Liver (tissue), 9 donors: ENCODE results near the gene CSNK2A3. TPM values are rescaled to one million over a fixed set of nuclear protein-coding genes. Genes with fewer than 3 reads are reported as not detected.

Experiments used
- DNase-seq: peaks from one replicate; pipeline ENCODE4 v3.0.0-alpha.2; 2017; ENCODE audit warnings: low spot score
- H3K27ac ChIP-seq, 2 donors: one replicate each; pipeline ENCODE4 v1.7.0; 2013; ENCODE audit warnings: inconsistent platforms in 2 of 2, low read length in 2 of 2, control low read depth in 1 of 2, low read depth in 1 of 2, mild to moderate bottlenecking in 1 of 2
- H3K27me3 ChIP-seq, 4 donors: one replicate each; pipeline versions ENCODE4 v1.6.1 to v1.7.0; 2013; ENCODE audit warnings: low read length in 3 of 4, inconsistent platforms in 1 of 4, mild to moderate bottlenecking in 1 of 4, moderate library complexity in 1 of 4; ENCODE audit not compliant: control insufficient read depth in 4 of 4, insufficient read depth in 4 of 4
- H3K36me3 ChIP-seq, 4 donors: one replicate each; pipeline versions ENCODE4 v1.6.1 to v1.7.0; 2013; ENCODE audit warnings: low read length in 3 of 4, mild to moderate bottlenecking in 3 of 4, low read depth in 1 of 4, moderate library complexity in 1 of 4; ENCODE audit not compliant: control insufficient read depth in 4 of 4, insufficient read depth in 3 of 4
- H3K4me1 ChIP-seq, 4 donors: one replicate each; pipeline versions ENCODE4 v1.6.1 to v1.7.0; 2013; ENCODE audit warnings: low read length in 3 of 4, mild to moderate bottlenecking in 3 of 4, moderate library complexity in 1 of 4; ENCODE audit not compliant: control insufficient read depth in 4 of 4, insufficient read depth in 4 of 4
- H3K4me3 ChIP-seq, 3 donors: one replicate each; pipeline versions ENCODE4 v1.6.1 to v1.7.0; 2013; ENCODE audit warnings: low read length in 3 of 3, control low read depth in 1 of 3, low read depth in 1 of 3, mild to moderate bottlenecking in 1 of 3
- H3K9ac ChIP-seq, 2 donors: one replicate each; pipeline ENCODE4 v1.7.0; 2013; ENCODE audit warnings: low read length in 2 of 2, mild to moderate bottlenecking in 2 of 2, moderate library complexity in 2 of 2, control low read depth in 1 of 2, low read depth in 1 of 2
- H3K9me3 ChIP-seq, 4 donors: one replicate each; pipeline versions ENCODE4 v1.6.1 to v1.7.0; 2013; ENCODE audit warnings: low read length in 3 of 4; ENCODE audit not compliant: control insufficient read depth in 4 of 4
- ATF3 ChIP-seq: IDR thresholded peaks from 2 replicates; pipeline ENCODE4 v1.6.1; 2016; ENCODE audit warnings: antibody characterized with exemption
- CTCF ChIP-seq: fragments of 150-350 bp; IDR thresholded peaks from 2 replicates; pipeline ENCODE4 v1.5.1; 2017; ENCODE audit warnings: improper control_type of control experiment, low read depth, low read length; ENCODE audit not compliant: missing input control
- EGR1 ChIP-seq, 2 donors: IDR thresholded peaks; 2 replicates each; pipeline ENCODE4 v1.6.1; 2016 to 2018; ENCODE audit warnings: antibody characterized with exemption in 2 of 2, low read depth in 2 of 2
- FOXA1 ChIP-seq: IDR thresholded peaks from 2 replicates; pipeline ENCODE4 v1.6.1; 2016; ENCODE audit warnings: antibody characterized with exemption
- FOXA2 ChIP-seq: IDR thresholded peaks from 2 replicates; pipeline ENCODE4 v1.6.1; 2016; ENCODE audit warnings: antibody characterized with exemption
- GABPA ChIP-seq, 2 donors: IDR thresholded peaks in 1 of 2; conservative IDR thresholded peaks in 1 of 2; 2 replicates each; pipeline ENCODE4 v1.6.1; 2016; ENCODE audit warnings: antibody characterized with exemption in 2 of 2, mild to moderate bottlenecking in 1 of 2, moderate library complexity in 1 of 2
- HNF4A ChIP-seq, 2 donors: conservative IDR thresholded peaks; 2 replicates each; pipeline ENCODE4 v1.6.1; 2016; ENCODE audit warnings: antibody characterized with exemption in 2 of 2, mild to moderate bottlenecking in 2 of 2
- HNF4G ChIP-seq: IDR thresholded peaks from 2 replicates; pipeline ENCODE4 v1.6.1; 2016; ENCODE audit warnings: antibody characterized with exemption
- JUND ChIP-seq, 2 donors: IDR thresholded peaks; 2 replicates each; pipeline ENCODE4 v1.6.1; 2016; ENCODE audit warnings: antibody characterized with exemption in 2 of 2
- MAX ChIP-seq: IDR thresholded peaks from 2 replicates; pipeline ENCODE4 v1.6.1; 2016; ENCODE audit warnings: antibody characterized with exemption
- NR2F2 ChIP-seq: IDR thresholded peaks from 2 replicates; pipeline ENCODE4 v1.6.1; 2016; ENCODE audit warnings: antibody characterized with exemption
- RAD21 ChIP-seq, 2 donors: IDR thresholded peaks; 2 replicates each; pipeline ENCODE4 v1.6.1; 2016; ENCODE audit warnings: antibody characterized with exemption in 2 of 2, mild to moderate bottlenecking in 2 of 2
- REST ChIP-seq: IDR thresholded peaks from 2 replicates; pipeline ENCODE4 v1.6.1; 2016; ENCODE audit warnings: antibody characterized with exemption, mild to moderate bottlenecking
- RXRA ChIP-seq, 2 donors: IDR thresholded peaks; 2 replicates each; pipeline ENCODE4 v1.6.1; 2017 to 2018; ENCODE audit warnings: antibody characterized with exemption in 2 of 2, mild to moderate bottlenecking in 1 of 2
- TAF1 ChIP-seq: conservative IDR thresholded peaks from 2 replicates; pipeline ENCODE4 v1.6.1; 2016; ENCODE audit warnings: antibody characterized with exemption, mild to moderate bottlenecking
- YY1 ChIP-seq: IDR thresholded peaks from 2 replicates; pipeline ENCODE4 v1.6.1; 2016; ENCODE audit warnings: antibody characterized with exemption, mild to moderate bottlenecking
- ZBTB33 ChIP-seq: IDR thresholded peaks from 2 replicates; pipeline ENCODE4 v1.6.1; 2016; ENCODE audit warnings: antibody characterized with exemption
- WGBS: extraction: QIAGEN DNeasy Blood & Tissue Kit; methylation state at CpG from one replicate; pipeline ENCODE4 v1.1.7; 2013; 5-methylcytosine and 5-hydroxymethylcytosine counted together
- polyA plus RNA-seq, 2 donors: library from polyadenylated mRNA; stranded (reverse) in 1 of 2; unstranded in 1 of 2; fragments of 200-250 nt in 1 of 2; fragments of >200 nt in 1 of 2; fragmentation: Nextera tagmentation in 1 of 2; extraction: Ambion mirVana in 1 of 2; gene quantifications; one replicate each; pipeline versions ENCODE4 v1.2.1 to v1.2.3, GENCODE V29; 2013 to 2015
- total RNA-seq, 2 donors: library from RNA; depleted of rRNA; stranded (reverse); fragments of >200 nt; gene quantifications; one replicate each; pipeline ENCODE4 v1.2.3, GENCODE V29; 2014
- donor health status: healthy.
- donor health status: healthy.
- donor health status: healthy.
- donor health status: healthy.
- donor health status: healthy.

The CSNK2A3 gene
- total and polyA plus RNA-seq, 4 donors = 0.51 to 0.92 (median 0.59) TPM; not detected in 1

GRCh38 chr11:11306855-11307254 is 46.2 kb downstream of the CSNK2A3 start:
- no peak for DNase-seq
- no peaks in the 10 kb centered on the region for H3K4me1 ChIP-seq
- no peak overlapping the region for H3K4me3 ChIP-seq
- 89% methylated on average over 2 of the region's 2 CpGs for WGBS
- no peak overlapping the region for H3K9ac ChIP-seq
- no peaks in the 10 kb centered on the region for H3K27me3 ChIP-seq
- H3K27ac ChIP-seq = no peak overlapping the region
- no peaks in the 10 kb centered on the region for H3K9me3 ChIP-seq
- H3K36me3 ChIP-seq = peaks cover 0 to 11% (median 4%) of the 10 kb centered on the region in 4 donors
- TF ChIP-seq FOXA2 (no peak), JUND (IDR thresholded peaks at IDR 0.05) (no peak)

- H3K9me3 ChIP-seq = no peaks in the 10 kb centered on the region
- WGBS = 82% methylated on average over 7 of the region's 7 CpGs
- H3K27ac ChIP-seq = no peak overlapping the region
- no peaks in the 10 kb centered on the region for H3K27me3 ChIP-seq
- no peak for DNase-seq
- H3K4me3 ChIP-seq = no peak overlapping the region
- TF ChIP-seq NR2F2 (no peak), ATF3 (no peak), RAD21 (IDR thresholded peaks at IDR 0.05) (no peak), HNF4G (no peak), RXRA (IDR thresholded peaks at IDR 0.05) (no peak), YY1 (no peak), EGR1 (IDR thresholded peaks at IDR 0.05; ENCODE audit: low read depth in 2 of 2) (no peak), HNF4A (conservative IDR thresholded peaks at IDR 0.05) (no peak), MAX (no peak), FOXA2 (no peak), TAF1 (no peak), REST (no peak), CTCF (no peak), JUND (IDR thresholded peaks at IDR 0.05) (no peak), GABPA (IDR thresholded peaks at IDR 0.05 in 1 of 2, conservative IDR thresholded peaks at IDR 0.05 in 1 of 2) (no peak), FOXA1 (no peak), ZBTB33 (no peak)
- no peak overlapping the region for H3K9ac ChIP-seq
- H3K36me3 ChIP-seq = peaks cover 0 to 11% (median 5%) of the 10 kb centered on the region in 4 donors
- no peaks in the 10 kb centered on the region for H3K4me1 ChIP-seq
Observed at GRCh38 chr11:11304550-11304949, 48.5 kb downstream of the CSNK2A3 start.
